GM12878 (cell line): ENCODE measurements around the gene GOLGA2. TPM values are rescaled to one million over a fixed set of nuclear protein-coding genes. Genes with fewer than 3 reads are reported as not detected.

Experiments used
- ATAC-seq: fragments of 200-7000 bp; cut with Tn5 transposase; 3 replicates; pipeline ENCODE4 v1.9.1; 2020; ENCODE audit warnings: mild to moderate bottlenecking, moderate library complexity
- BruUV-seq: library from RNA; stranded (reverse); fragments of 400-500 nt; replicated peaks from 2 replicates; lab custom pipeline; 2021; lab: Mats Ljungman, UMichigan
- CTCF ChIA-PET: fragments of 300-600 bp; sonication (Branson Sonifier 250); formaldehyde crosslinking; extraction: SDS; loops from one replicate; lab custom pipeline; 2021; ENCODE audit warnings: inconsistent platforms; lab: Yijun Ruan, JAX
- POLR2A ChIA-PET: fragments of 350-600 bp; formaldehyde crosslinking; extraction: SDS; loops from one replicate; lab custom pipeline; 2021; ENCODE audit warnings: inconsistent platforms; lab: Charles Lee
- RAD21 ChIA-PET: fragments of 300-600 bp; sonication (Branson Sonifier 250); formaldehyde crosslinking; loops from one replicate; lab custom pipeline; 2023; ENCODE audit warnings: antibody characterized with exemption; ENCODE audit not compliant: unreplicated experiment; lab: Charles Lee
- SMC1A ChIA-PET: fragments of 300-600 bp; sonication (Branson Sonifier 250); formaldehyde crosslinking; loops from one replicate; lab custom pipeline; 2023; ENCODE audit not compliant: unreplicated experiment, uncharacterized antibody; lab: Charles Lee
- DNase-seq: peaks from one replicate; pipeline ENCODE4 v3.0.0-alpha.2; 2011; ENCODE audit warnings: low read depth, low spot score
- FAIRE-seq: peaks from 3 replicates; lab custom pipeline; 2011; peaks lifted over from hg19 to GRCh38; lab: Jason Lieb, UNC
- H2AFZ ChIP-seq: 2 replicates; pipeline ENCODE4 v1.6.0; 2011; ENCODE audit warnings: low read depth, low read length, control low read depth; ENCODE audit not compliant: control insufficient read depth
- H3K27ac ChIP-seq: 2 replicates; pipeline ENCODE4 v1.5.1; 2011; ENCODE audit warnings: control low read depth; ENCODE audit not compliant: control insufficient read depth, insufficient read depth
- H3K27me3 ChIP-seq, 2 experiments: replicated peaks in 1 of 2; 2 replicates each; pipeline versions ENCODE4 v1.6.0 to v1.6.1; 2011; ENCODE audit warnings: low read length in 1 of 2; ENCODE audit not compliant: control insufficient read depth in 2 of 2, insufficient read depth in 2 of 2
- H3K36me3 ChIP-seq, 2 experiments: 2 replicates each; pipeline ENCODE4 v1.5.1; 2011; ENCODE audit warnings: low read length in 1 of 2; ENCODE audit not compliant: control insufficient read depth in 2 of 2, insufficient read depth in 2 of 2
- H3K4me1 ChIP-seq: 2 replicates; pipeline ENCODE4 v1.6.1; 2011; ENCODE audit warnings: mild to moderate bottlenecking, low read length, moderate library complexity, mixed read lengths; ENCODE audit not compliant: control insufficient read depth, insufficient read depth
- H3K4me2 ChIP-seq: 2 replicates; pipeline ENCODE4 v1.6.0; 2011; ENCODE audit warnings: control low read depth; ENCODE audit not compliant: control insufficient read depth, insufficient read depth
- H3K4me3 ChIP-seq: fragments of 200-600 bp; sonication (generic); 2 replicates; pipeline ENCODE4 v1.5.1; 2016
- H3K79me2 ChIP-seq: 2 replicates; pipeline ENCODE4 v1.6.0; 2011; ENCODE audit warnings: low read length; ENCODE audit not compliant: control insufficient read depth, insufficient read depth
- H3K9ac ChIP-seq: 2 replicates; pipeline ENCODE4 v1.8.0; 2011; ENCODE audit warnings: low read length, control low read depth, mixed read lengths; ENCODE audit not compliant: control insufficient read depth, insufficient read depth
- H3K9me3 ChIP-seq: replicated peaks from 3 replicates; pipeline ENCODE4 v1.5.1; 2011; ENCODE audit warnings: mild to moderate bottlenecking, low read length; ENCODE audit not compliant: control insufficient read depth, insufficient read depth
- H4K20me1 ChIP-seq: 2 replicates; pipeline ENCODE4 v1.6.0; 2011; ENCODE audit not compliant: control insufficient read depth, insufficient read depth
- E4F1 ChIP-seq: fragments of 450-650 bp; IDR thresholded peaks from 2 replicates; pipeline ENCODE4 v1.6.1; 2018; ENCODE audit warnings: borderline replicate concordance, mild to moderate bottlenecking; ENCODE audit not compliant: partially characterized antibody
- EED ChIP-seq: sonication (generic); IDR thresholded peaks from 2 replicates; pipeline ENCODE4 v1.6.1; 2016; ENCODE audit warnings: antibody characterized with exemption, low read depth
- FOXK2 ChIP-seq: fragments of 450-650 bp; IDR thresholded peaks from 2 replicates; pipeline ENCODE4 v1.6.1; 2017; ENCODE audit warnings: mild to moderate bottlenecking, moderate library complexity
- HDAC6 ChIP-seq: fragments of 200-600 bp; sonication (generic); IDR thresholded peaks from one replicate; pipeline ENCODE4 v1.8.0; 2017; ENCODE audit warnings: antibody characterized with exemption; ENCODE audit not compliant: unreplicated experiment
- MAX ChIP-seq: IDR thresholded peaks from 2 replicates; pipeline ENCODE4 v1.6.1; 2012; ENCODE audit warnings: low read depth, low read length, improper control_type of control experiment
- NFIC ChIP-seq: IDR thresholded peaks from 2 replicates; pipeline ENCODE4 v1.6.1; 2012; ENCODE audit warnings: low read depth, mild to moderate bottlenecking, inconsistent platforms, low read length, moderate library complexity
- NFYA ChIP-seq: IDR thresholded peaks from 2 replicates; pipeline ENCODE4 v1.6.1; 2011; ENCODE audit warnings: low read depth, mild to moderate bottlenecking, low read length, improper control_type of control experiment, borderline replicate concordance
- SREBF2 ChIP-seq: IDR thresholded peaks from 2 replicates; pipeline ENCODE4 v1.6.1; 2012; ENCODE audit warnings: mild to moderate bottlenecking, low read length
- WRNIP1 ChIP-seq: IDR thresholded peaks from 2 replicates; pipeline ENCODE4 v1.6.1; 2011; ENCODE audit warnings: low read depth, low read length, improper control_type of control experiment, borderline replicate concordance
- ZBED1 ChIP-seq: IDR thresholded peaks from 2 replicates; pipeline ENCODE4 v1.6.1; 2016; ENCODE audit warnings: borderline replicate concordance
- ZBTB40 ChIP-seq: fragments of 450-650 bp; IDR thresholded peaks from 2 replicates; pipeline ENCODE4 v1.6.1; 2016; ENCODE audit warnings: mild to moderate bottlenecking, moderate library complexity, borderline replicate concordance
- WGBS: methylation state at CpG from one replicate; pipeline ENCODE4 v1.1.6; 2016; ENCODE audit warnings: low lambda C conversion rate; ENCODE audit not compliant: insufficient replicate concordance, insufficient coverage; ENCODE audit errors: missing lambda C conversion rate; 5-methylcytosine and 5-hydroxymethylcytosine counted together
- in situ Hi-C: fragments of 300-500 bp; cut with MboI; formaldehyde crosslinking; loops from 9 replicates; pipeline ENCODE4 v1.14.3; 2018; ENCODE audit warnings: mixed read lengths
- intact Hi-C: fragments of 100-400 bp; cut with micrococcal nuclease; formaldehyde crosslinking; loops from one replicate; pipeline ENCODE4 v1.14.2; 2022; ENCODE audit not compliant: unreplicated experiment
- polyA plus RNA-seq, 11 experiments: library from polyadenylated mRNA; depleted of rRNA in 4 of 11; unstranded in 6 of 11; stranded (reverse) in 5 of 11; fragments of >200 nt; fragmentation: Nextera tagmentation in 4 of 11; fragmentation: Illumina TruSeq in 1 of 11; extraction: Ambion mirVana in 4 of 11; extraction: Trizol in 1 of 11; gene quantifications; 1 replicate in 1 of 11; 2 replicates in 10 of 11; pipeline versions ENCODE4 v1.2.1 to v1.2.3, GENCODE V29; 2011 to 2016; ENCODE audit warnings: inconsistent platforms in 2 of 11, missing spikeins in 2 of 11, low read depth in 1 of 11
- total RNA-seq, 4 experiments: library from RNA; depleted of rRNA in 3 of 4; stranded (reverse); fragments of >200 nt in 3 of 4; fragmentation: Illumina TruSeq in 1 of 4; extraction: Trizol in 1 of 4; gene quantifications; 2 replicates each; pipeline versions ENCODE4 v1.2.1 to v1.2.3, GENCODE V29; 2013 to 2021
- TF ChIP-seq, protein P1 (sequence below): IDR thresholded peaks from 2 replicates; pipeline ENCODE4 v1.6.1; 2012; ENCODE audit warnings: low read depth, low read length, improper control_type of control experiment

The GOLGA2 gene
- total and polyA plus RNA-seq, 10 of the 15 experiments (the other 5 are each of a cell fraction or from before 2014, with no cell fraction given): 5.9 to 32.6 (median 19.7) TPM

GRCh38 chr9:128252317-128253139 lies 23.3 kb downstream of the GOLGA2 start (continued):
- no peak for TF ChIP-seq FOXK2
- no peak for TF ChIP-seq MAX
- no peak for TF ChIP-seq HDAC6
- TF ChIP-seq EED: no peak

GRCh38 chr9:128251732-128252100 lies 24.1 kb downstream of the GOLGA2 start:
- Histone ChIP-seq H2AFZ (no peak overlapping the region), H4K20me1 (no peaks in the 10 kb centered on the region), H3K9ac (no peak overlapping the region), H3K4me3 (no peak overlapping the region), H3K4me1 (no peaks in the 10 kb centered on the region), H3K9me3 (no peaks in the 10 kb centered on the region), H3K4me2 (no peak overlapping the region), H3K36me3 (no peaks in the 10 kb centered on the region; a peak in 1 of 4 replicates), H3K27ac (no peak overlapping the region), H3K27me3 (peaks cover 0 to 3% of the 10 kb centered on the region in 2 experiments; a peak in 2 of 4 replicates), H3K79me2 (no peaks in the 10 kb centered on the region)
- ATAC-seq (no peak), DNase-seq (no peak), FAIRE-seq (no peak)
- ChIA-PET CTCF (no interaction called here), RAD21 (no interaction called here), POLR2A (no interaction called here), SMC1A (no interaction called here)
- BruUV-seq: no TSS peak
- 28% methylated on average over 3 of the region's 3 CpGs for WGBS
- intact Hi-C loops (no loop called here), in situ Hi-C loops (no loop called here)
- TF ChIP-seq, protein P1, sequence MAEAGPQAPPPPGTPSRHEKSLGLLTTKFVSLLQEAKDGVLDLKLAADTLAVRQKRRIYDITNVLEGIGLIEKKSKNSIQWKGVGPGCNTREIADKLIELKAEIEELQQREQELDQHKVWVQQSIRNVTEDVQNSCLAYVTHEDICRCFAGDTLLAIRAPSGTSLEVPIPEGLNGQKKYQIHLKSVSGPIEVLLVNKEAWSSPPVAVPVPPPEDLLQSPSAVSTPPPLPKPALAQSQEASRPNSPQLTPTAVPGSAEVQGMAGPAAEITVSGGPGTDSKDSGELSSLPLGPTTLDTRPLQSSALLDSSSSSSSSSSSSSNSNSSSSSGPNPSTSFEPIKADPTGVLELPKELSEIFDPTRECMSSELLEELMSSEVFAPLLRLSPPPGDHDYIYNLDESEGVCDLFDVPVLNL: no peak
- TF ChIP-seq NFIC (no peak), NFYA (no peak), WRNIP1 (no peak), ZBED1 (no peak), E4F1 (no peak), SREBF2 (no peak), ZBTB40 (no peak)
